DMS153 (cell line): ENCODE data around the gene HPSE2.

ENCODE experiments used
- DNase-seq: peaks from one replicate; lab custom pipeline; 2025; lab: John Stamatoyannopoulos, UW

HPSE2 gene

GRCh38 chr10:98461500-98461842, 774.2 kb downstream of the HPSE2 start:
- DNase-seq = no peak

GRCh38 chr10:98460837-98461499, 774.7 kb downstream of the HPSE2 start:
- DNase-seq = peak; percentile 60

- no peak for DNase-seq
Observed at GRCh38 chr10:98458809-98459784, 776.6 kb downstream of the HPSE2 start.

GRCh38 chr10:98457721-98458120, 777.9 kb downstream of the HPSE2 start:
- DNase-seq = no peak

- DNase-seq = no peak
Observed at GRCh38 chr10:98456686-98457482, 778.8 kb downstream of the HPSE2 start.

GRCh38 chr10:98456043-98456570, 779.5 kb downstream of the HPSE2 start:
- DNase-seq = no peak

- DNase-seq = no peak
Observed at GRCh38 chr10:98453729-98454128, 781.9 kb downstream of the HPSE2 start.

GRCh38 chr10:98450618-98451017, 785.0 kb downstream of the HPSE2 start:
- no peak for DNase-seq

- no peak for DNase-seq
Observed at GRCh38 chr10:98449287-98449686, 786.4 kb downstream of the HPSE2 start.

- peak; percentile 40 for DNase-seq
Observed at GRCh38 chr10:98446661-98447221, 788.9 kb downstream of the HPSE2 start, which contains the start of gene HPS1. Gene HPS1, minus strand, starts transcription at chr10:98446935. Its CDS starts 3,695 bp downstream, at chr10:98443240.

GRCh38 chr10:98446151-98446660, 789.4 kb downstream of the HPSE2 start:
- no peak for DNase-seq

GRCh38 chr10:98445200-98445812, 790.3 kb downstream of the HPSE2 start:
- DNase-seq = no peak

- no peak for DNase-seq
Observed at GRCh38 chr10:98444314-98445006, 791.2 kb downstream of the HPSE2 start.

- DNase-seq = no peak
Observed at GRCh38 chr10:98438715-98439114, 796.9 kb downstream of the HPSE2 start.

GRCh38 chr10:98436704-98437103, 798.9 kb downstream of the HPSE2 start:
- no peak for DNase-seq

- no peak for DNase-seq
Observed at GRCh38 chr10:98435178-98435577, 800.5 kb downstream of the HPSE2 start.

- no peak for DNase-seq
Observed at GRCh38 chr10:98433881-98434732, 801.5 kb downstream of the HPSE2 start.

- DNase-seq = no peak
Observed at GRCh38 chr10:98433371-98433770, 802.3 kb downstream of the HPSE2 start.

- no peak for DNase-seq
Observed at GRCh38 chr10:98432330-98432729, 803.3 kb downstream of the HPSE2 start.
